ENCODE results near the gene GPR146.
"Not testable (repeated sequence)": the region's sequence is repeated elsewhere in the genome, so short reads cannot be mapped to it uniquely, and the experiment has no call there.

GPR146 gene

GRCh38 chr7:1073142-1073977, 29.0 kb downstream of the GPR146 start:
- Histone ChIP-seq H3K9ac (ENCODE audit: low read depth, low read length) (no peak overlapping the region), H3K4me1 (ENCODE audit: insufficient read depth, low read length) (no peaks in the 10 kb centered on the region), H3K9me3 (ENCODE audit: control insufficient read depth, insufficient read depth, low read length) (no peaks in the 10 kb centered on the region), H3K36me3 (ENCODE audit: insufficient read depth, low read length) (no peaks in the 10 kb centered on the region)

DNA sequence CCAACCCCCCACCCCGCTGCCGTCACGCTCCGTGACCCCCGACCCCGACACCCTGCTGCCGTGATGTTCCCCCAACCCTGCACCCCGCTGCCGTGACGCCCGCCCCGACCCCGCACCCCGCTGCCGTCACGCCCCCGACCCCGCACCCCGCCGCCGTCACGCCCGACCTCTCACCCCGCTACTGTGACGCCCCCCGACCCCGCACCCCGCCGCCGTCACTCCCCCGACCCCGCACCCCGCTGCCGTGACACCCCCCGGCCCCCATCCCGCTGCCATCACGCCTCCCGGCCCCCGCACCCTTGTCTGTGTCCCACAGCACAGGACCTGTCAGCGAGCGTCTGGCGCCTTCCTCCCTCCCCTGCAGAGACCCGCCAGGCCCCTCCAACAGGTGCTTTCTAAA, 29.7 kb downstream of the GPR146 start:
- H3K36me3 ChIP-seq (ENCODE audit: insufficient read depth, low read length); H3K9ac ChIP-seq (ENCODE audit: low read depth, low read length); H3K4me1 ChIP-seq (ENCODE audit: insufficient read depth, low read length); H3K9me3 ChIP-seq (ENCODE audit: control insufficient read depth, insufficient read depth, low read length): not testable (repeated sequence)

DNA sequence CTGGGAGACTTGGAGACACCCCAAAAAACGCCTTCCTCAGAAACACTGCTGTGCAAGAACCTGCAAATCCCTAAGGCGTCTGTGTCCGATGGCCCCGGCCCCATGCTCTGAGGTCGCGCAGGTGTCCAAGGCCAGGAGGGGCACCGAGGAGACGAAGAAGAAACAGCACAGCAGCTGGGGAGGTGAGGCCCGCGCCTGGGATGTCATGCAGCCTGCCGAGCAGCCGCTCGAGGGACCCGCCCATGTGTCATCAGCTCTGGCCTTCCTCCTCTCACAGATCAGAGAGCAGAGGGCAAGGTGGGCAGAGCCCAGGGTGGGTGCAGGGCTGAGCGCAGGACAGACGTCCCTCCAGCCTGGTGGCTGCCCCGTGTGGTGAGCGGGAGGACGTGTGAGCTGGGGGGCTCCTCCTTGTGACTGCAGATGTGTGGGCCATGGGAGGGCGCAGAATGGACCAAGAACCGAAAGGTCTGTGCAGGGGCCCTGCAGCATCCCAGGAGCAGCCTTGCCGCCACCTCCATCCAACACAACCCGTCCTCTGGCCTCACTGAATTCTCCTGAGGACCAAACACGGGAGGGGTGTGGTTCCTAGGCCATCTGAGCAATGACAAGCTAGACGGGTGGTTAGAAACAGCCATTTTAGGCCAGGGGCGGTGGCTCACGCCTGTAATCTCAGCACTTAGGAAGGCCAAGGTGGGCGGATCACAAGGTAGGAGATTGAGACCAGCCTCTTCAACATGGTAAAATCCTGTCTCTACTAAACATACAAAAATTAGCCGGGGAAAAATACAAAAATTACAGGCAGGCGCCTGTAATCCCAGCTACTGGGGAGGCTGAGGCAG, 30.5 kb downstream of the GPR146 start:
- Histone ChIP-seq H3K9me3 (ENCODE audit: control insufficient read depth, insufficient read depth, low read length) (no peaks in the 10 kb centered on the region), H3K36me3 (ENCODE audit: insufficient read depth, low read length) (no peaks in the 10 kb centered on the region), H3K4me1 (ENCODE audit: insufficient read depth, low read length) (no peaks in the 10 kb centered on the region), H3K9ac (ENCODE audit: low read depth, low read length) (no peak overlapping the region)

- Histone ChIP-seq H3K9ac (ENCODE audit: low read depth, low read length) (no peak overlapping the region), H3K36me3 (ENCODE audit: insufficient read depth, low read length) (no peaks in the 10 kb centered on the region), H3K9me3 (ENCODE audit: control insufficient read depth, insufficient read depth, low read length) (no peaks in the 10 kb centered on the region), H3K4me1 (ENCODE audit: insufficient read depth, low read length) (no peaks in the 10 kb centered on the region)
Measured at GRCh38 chr7:1076184-1077072, 32.1 kb downstream of the GPR146 start.

- no peaks in the 10 kb centered on the region for H3K4me1 ChIP-seq (ENCODE audit: insufficient read depth, low read length)
- no peaks in the 10 kb centered on the region for H3K36me3 ChIP-seq (ENCODE audit: insufficient read depth, low read length)
- H3K9me3 ChIP-seq (ENCODE audit: control insufficient read depth, insufficient read depth, low read length): no peaks in the 10 kb centered on the region
- no peak overlapping the region for H3K9ac ChIP-seq (ENCODE audit: low read depth, low read length)
Measured at GRCh38 chr7:1078519-1078918, 34.2 kb downstream of the GPR146 start.

DNA sequence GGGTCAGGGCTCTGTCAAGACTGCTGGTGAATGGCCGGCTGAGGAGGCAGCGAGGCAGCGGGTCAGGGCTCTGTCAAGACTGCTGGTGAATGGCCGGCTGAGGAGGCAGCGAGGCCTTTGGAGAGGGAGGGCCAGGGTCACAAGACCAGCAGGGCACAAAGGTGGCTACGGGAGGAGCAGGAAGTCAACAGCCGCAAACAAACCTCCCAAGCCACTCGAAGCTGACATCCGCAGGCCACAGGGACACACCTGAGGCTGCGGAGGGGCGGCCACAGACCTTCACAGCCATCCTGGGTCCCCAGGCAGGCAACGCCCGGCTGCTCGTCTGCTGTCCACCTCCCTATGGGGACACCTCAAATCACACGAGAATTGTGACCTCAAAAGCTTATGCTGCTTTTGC, 34.6 kb downstream of the GPR146 start:
- no peaks in the 10 kb centered on the region for H3K4me1 ChIP-seq (ENCODE audit: insufficient read depth, low read length)
- H3K36me3 ChIP-seq (ENCODE audit: insufficient read depth, low read length): no peaks in the 10 kb centered on the region
- H3K9ac ChIP-seq (ENCODE audit: low read depth, low read length): no peak overlapping the region
- no peaks in the 10 kb centered on the region for H3K9me3 ChIP-seq (ENCODE audit: control insufficient read depth, insufficient read depth, low read length)

DNA sequence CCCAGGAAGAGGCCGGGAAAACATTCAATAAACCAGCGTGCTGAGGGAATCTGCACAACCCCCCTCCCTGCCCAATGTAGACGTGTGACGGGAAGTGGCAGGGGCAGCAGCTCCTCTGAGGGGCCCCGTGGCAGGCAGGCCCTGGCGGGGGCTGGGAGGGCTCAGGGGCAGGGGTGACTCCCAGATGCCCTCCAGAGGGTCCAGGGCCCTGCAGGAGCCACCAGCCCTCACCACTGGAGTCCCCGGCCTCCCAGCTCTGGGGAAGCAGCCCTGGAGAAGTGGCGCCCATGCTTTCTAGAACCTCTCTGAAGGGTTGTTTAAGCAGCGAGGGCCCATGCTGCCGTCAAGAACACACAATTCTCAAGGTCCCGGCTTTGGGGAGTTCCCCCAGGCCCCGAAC, 35.2 kb downstream of the GPR146 start:
- H3K9ac ChIP-seq (ENCODE audit: low read depth, low read length): no peak overlapping the region
- H3K36me3 ChIP-seq (ENCODE audit: insufficient read depth, low read length): no peaks in the 10 kb centered on the region
- H3K4me1 ChIP-seq (ENCODE audit: insufficient read depth, low read length): no peaks in the 10 kb centered on the region
- no peaks in the 10 kb centered on the region for H3K9me3 ChIP-seq (ENCODE audit: control insufficient read depth, insufficient read depth, low read length)

GRCh38 chr7:1080252-1080920, 36.0 kb downstream of the GPR146 start:
- Histone ChIP-seq H3K9ac (ENCODE audit: low read depth, low read length) (no peak overlapping the region), H3K4me1 (ENCODE audit: insufficient read depth, low read length) (no peaks in the 10 kb centered on the region), H3K36me3 (ENCODE audit: insufficient read depth, low read length) (no peaks in the 10 kb centered on the region), H3K9me3 (ENCODE audit: control insufficient read depth, insufficient read depth, low read length) (no peaks in the 10 kb centered on the region)

GRCh38 chr7:1080921-1081255, 36.5 kb downstream of the GPR146 start:
- Histone ChIP-seq H3K4me1 (ENCODE audit: insufficient read depth, low read length) (no peaks in the 10 kb centered on the region), H3K36me3 (ENCODE audit: insufficient read depth, low read length) (no peaks in the 10 kb centered on the region), H3K9ac (ENCODE audit: low read depth, low read length) (no peak overlapping the region)

GRCh38 chr7:1081336-1081735, 37.0 kb downstream of the GPR146 start:
- Histone ChIP-seq H3K4me1 (ENCODE audit: insufficient read depth, low read length) (no peaks in the 10 kb centered on the region; the same call in 1 of the 2 replicates), H3K36me3 (ENCODE audit: insufficient read depth, low read length) (no peaks in the 10 kb centered on the region), H3K9me3 (ENCODE audit: control insufficient read depth, insufficient read depth, low read length) (no peaks in the 10 kb centered on the region), H3K9ac (ENCODE audit: low read depth, low read length) (no peak overlapping the region)

More at GRCh38 chr7:1080921-1081255, 36.5 kb downstream of the GPR146 start:
- no peaks in the 10 kb centered on the region for H3K9me3 ChIP-seq (ENCODE audit: control insufficient read depth, insufficient read depth, low read length)

DNA sequence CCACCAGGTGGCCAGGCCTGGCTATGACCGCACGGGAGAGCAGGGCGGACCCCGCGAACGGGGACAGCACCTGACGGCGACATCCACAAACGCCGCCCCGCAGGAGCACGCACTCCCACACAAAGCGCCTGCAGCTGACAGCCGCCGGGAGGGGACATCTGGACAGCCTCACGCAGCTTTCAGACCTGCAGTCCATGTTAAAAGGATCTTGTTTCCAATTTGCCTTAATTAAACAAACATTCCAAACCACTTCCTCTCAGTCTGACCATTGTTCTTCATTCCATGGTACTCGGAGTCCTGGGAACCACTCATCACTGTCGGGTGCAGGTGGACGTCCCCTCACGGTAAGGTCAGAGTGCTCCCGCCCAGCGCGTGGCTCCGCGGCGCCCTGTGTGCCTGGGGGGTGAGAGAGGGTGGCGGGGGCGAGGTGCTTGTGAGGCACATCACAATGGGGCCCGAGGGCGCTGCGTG, 37.6 kb downstream of the GPR146 start:
- H3K4me1 ChIP-seq (ENCODE audit: insufficient read depth, low read length): no peaks in the 10 kb centered on the region; the same call in 1 of the 2 replicates
- no peaks in the 10 kb centered on the region for H3K36me3 ChIP-seq (ENCODE audit: insufficient read depth, low read length)
- no peaks in the 10 kb centered on the region for H3K9me3 ChIP-seq (ENCODE audit: control insufficient read depth, insufficient read depth, low read length)
- no peak overlapping the region for H3K9ac ChIP-seq (ENCODE audit: low read depth, low read length)

DNA sequence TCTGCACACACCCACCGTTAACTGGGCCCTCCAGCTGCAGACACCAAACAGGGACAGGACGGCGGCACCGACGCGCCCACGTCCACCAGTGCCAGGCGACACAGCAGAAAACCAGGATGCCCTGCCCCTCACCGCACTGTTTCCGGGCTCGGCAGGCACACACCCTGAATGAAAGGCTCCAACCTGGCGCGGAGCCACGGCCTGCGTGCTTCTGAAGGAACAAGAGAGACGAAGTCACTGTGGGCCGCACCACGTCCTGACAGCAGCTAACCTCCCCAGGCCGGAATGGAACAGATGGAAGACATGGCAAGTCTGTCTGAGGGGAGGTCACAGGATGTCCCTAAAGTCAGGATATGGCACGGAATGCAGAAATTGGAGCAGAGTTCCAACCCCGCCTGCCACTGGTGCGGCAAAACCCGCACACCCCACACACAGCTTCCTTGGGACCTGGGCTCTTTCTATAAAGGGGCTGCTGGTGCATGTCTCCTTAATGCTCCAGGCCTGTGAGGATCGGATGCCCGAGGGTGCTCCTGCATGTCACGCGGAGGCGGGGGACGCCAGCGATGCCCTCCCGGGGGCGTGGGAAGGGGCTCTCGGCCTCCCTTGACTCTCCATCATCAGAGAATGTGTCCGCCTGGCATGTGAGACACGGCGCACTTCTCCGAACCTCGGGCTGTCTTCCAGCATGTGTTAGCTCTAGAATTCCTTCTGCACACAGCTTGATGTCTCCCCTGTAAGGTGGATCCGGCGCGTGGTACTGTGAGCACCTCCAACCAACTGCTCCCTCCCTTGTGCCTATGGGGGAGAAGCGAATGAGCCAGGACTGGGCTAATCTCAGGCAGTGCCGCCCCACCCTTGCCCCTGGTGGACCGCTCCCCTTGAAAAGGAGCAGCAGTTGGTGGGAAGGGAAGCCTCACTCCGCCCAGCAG, 39.6 kb downstream of the GPR146 start:
- Histone ChIP-seq H3K4me1 (ENCODE audit: insufficient read depth, low read length) (peaks cover 11% of the 10 kb centered on the region), H3K9ac (ENCODE audit: low read depth, low read length) (no peak overlapping the region), H3K9me3 (ENCODE audit: control insufficient read depth, insufficient read depth, low read length) (no peaks in the 10 kb centered on the region), H3K36me3 (ENCODE audit: insufficient read depth, low read length) (no peaks in the 10 kb centered on the region)

DNA sequence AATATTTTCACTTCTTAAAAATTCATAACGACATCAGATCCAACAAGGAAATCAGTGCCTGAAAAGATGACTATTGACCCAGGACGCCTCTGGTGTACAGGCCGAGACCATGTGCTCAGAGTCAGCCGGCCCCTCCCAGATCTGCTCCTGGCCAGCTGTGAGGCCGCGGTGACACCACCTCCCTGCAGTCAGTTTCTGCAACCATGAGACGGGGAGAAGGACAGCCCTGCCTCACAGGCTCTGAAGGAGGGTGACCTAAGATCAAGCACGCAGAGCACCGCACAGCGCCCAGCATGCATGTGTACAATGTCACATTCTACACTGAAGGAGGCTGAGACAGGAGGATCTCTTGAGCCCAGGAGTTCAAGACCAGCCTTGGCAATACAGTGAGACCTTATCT, 40.9 kb downstream of the GPR146 start:
- H3K36me3 ChIP-seq (ENCODE audit: insufficient read depth, low read length): no peaks in the 10 kb centered on the region
- H3K4me1 ChIP-seq (ENCODE audit: insufficient read depth, low read length): peaks cover 11% of the 10 kb centered on the region
- no peak overlapping the region for H3K9ac ChIP-seq (ENCODE audit: low read depth, low read length)
- no peaks in the 10 kb centered on the region for H3K9me3 ChIP-seq (ENCODE audit: control insufficient read depth, insufficient read depth, low read length)
